ACHN (cell line): Measurements from ENCODE around the gene UGT1A10.
"Not testable (repeated sequence)": the region's sequence is repeated elsewhere in the genome, so short reads cannot be mapped to it uniquely, and the experiment has no call there.

Experiments
- DNase-seq: peaks from one replicate; pipeline ENCODE4 v3.0.0-alpha.2; 2015
- in situ Hi-C: cut with HindIII; loops from 2 replicates; pipeline ENCODE4 v1.10.0; 2017; ENCODE audit warnings: low sequenced_read_pairs, low pct_ligation_motif_present, low pct_unique_long_range_greater_than_20kb

The UGT1A10 gene

DNA sequence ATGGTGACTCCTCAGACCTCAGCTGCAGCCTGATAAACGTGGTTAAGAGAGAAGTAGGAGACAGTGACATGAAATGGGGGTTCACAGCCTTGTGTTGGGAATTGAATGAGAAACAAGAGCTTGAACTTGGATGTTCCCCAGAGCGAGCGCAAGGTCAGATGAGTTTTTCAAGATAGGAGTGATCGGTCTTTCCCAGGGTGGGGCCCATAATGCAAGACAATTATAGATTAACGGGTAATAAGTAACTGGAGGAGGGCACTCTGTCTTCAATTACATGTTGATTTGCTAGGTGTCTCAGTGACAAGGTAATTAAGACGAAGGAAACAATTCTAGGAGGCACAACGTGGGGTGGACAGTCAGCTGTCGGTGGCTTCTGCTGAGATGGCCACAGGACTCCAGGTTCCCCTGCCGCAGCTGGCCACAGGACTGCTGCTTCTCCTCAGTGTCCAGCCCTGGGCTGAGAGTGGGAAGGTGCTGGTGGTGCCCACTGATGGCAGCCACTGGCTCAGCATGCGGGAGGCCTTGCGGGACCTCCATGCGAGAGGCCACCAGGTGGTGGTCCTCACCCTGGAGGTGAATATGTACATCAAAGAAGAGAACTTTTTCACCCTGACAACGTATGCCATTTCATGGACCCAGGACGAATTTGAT lies 76.5 kb downstream of the UGT1A10 start, which contains the start of gene UGT1A5:
TSS of gene UGT1A5 (plus strand) at position 297 of the 651 bp plus-strand sequence. CDS start at position 382, 85 bp downstream.
- in situ Hi-C loops, result no loop called here
- DNase-seq, result no peak

DNA sequence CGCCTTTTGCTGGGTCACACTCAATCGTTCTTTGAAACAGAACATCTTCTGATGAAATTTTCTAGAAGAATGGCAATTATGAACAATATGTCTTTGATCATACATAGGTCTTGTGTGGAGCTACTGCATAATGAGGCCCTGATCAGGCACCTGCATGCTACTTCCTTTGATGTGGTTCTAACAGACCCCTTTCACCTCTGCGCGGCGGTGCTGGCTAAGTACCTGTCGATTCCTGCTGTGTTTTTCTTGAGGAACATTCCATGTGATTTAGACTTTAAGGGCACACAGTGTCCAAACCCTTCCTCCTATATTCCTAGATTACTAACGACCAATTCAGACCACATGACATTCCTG lies 77.0 kb downstream of the UGT1A10 start:
- in situ Hi-C loops, result no loop called here
- DNase-seq, result no peak

DNA sequence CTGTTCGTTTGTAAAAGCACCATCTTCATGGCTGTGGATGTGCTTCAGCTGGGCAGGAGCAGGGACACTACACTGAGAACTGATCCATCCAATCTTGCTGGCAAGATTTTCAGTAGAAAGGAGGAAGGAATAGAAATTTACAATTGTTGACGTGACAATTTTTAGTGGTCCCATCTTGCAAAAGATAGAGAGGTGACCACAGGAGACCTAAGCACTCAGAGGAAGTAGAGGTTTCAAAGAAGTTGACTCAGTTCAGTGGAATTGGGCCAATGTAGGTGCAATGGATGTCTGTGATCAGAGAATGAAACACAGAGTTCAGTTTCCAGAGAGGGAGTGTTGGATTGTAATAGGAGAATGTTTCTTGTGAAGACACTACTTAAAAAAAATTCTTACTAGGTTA lies 77.9 kb downstream of the UGT1A10 start:
- DNase-seq, result no peak
- in situ Hi-C loops, result no loop called here

DNA sequence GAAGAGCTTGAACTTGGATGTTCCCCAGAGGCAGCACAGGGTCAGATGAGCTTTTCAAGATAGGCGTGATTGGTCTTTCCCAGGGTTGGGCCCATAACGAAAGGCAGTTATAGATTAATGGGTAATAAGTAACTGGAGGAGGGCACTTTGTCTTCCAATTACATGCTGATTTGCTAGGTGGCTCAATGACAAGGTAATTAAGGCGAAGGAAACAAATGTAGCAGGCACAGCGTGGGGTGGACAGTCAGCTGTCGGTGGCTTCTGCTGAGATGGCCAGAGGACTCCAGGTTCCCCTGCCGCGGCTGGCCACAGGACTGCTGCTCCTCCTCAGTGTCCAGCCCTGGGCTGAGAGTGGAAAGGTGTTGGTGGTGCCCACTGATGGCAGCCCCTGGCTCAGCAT lies 82.3 kb downstream of the UGT1A10 start, which contains the start of gene UGT1A4:
TSS of gene UGT1A4 (plus strand) at position 185 of the 400 bp plus-strand sequence. CDS start at position 270, 85 bp downstream.
- DNase-seq, result no peak
- in situ Hi-C loops, result no loop called here

DNA sequence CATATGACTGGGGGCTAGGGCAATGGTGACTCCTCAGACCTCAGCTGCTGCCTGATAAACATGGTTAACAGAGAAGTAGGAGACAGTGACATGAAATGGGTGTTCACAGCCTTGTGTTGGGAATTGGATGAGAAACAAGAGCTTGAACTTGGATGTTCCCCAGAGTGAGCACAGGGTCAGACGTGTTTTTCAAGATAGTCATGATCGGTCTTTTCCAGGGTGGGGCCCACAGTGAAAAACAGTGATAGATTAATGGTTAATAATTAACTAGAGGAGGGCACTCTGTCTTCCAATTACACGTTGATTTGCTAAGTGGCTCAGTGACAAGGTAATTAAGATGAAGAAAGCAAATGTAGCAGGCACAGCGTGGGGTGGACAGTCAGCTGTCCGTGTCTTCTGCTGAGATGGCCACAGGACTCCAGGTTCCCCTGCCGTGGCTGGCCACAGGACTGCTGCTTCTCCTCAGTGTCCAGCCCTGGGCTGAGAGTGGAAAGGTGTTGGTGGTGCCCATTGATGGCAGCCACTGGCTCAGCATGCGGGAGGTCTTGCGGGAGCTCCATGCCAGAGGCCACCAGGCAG lies 92.6 kb downstream of the UGT1A10 start, which contains the start of gene UGT1A3:
TSS of gene UGT1A3 (plus strand) at position 320 of the 579 bp plus-strand sequence. CDS start at position 405, 85 bp downstream.
- DNase-seq, result no peak
- in situ Hi-C loops, result no loop called here

DNA sequence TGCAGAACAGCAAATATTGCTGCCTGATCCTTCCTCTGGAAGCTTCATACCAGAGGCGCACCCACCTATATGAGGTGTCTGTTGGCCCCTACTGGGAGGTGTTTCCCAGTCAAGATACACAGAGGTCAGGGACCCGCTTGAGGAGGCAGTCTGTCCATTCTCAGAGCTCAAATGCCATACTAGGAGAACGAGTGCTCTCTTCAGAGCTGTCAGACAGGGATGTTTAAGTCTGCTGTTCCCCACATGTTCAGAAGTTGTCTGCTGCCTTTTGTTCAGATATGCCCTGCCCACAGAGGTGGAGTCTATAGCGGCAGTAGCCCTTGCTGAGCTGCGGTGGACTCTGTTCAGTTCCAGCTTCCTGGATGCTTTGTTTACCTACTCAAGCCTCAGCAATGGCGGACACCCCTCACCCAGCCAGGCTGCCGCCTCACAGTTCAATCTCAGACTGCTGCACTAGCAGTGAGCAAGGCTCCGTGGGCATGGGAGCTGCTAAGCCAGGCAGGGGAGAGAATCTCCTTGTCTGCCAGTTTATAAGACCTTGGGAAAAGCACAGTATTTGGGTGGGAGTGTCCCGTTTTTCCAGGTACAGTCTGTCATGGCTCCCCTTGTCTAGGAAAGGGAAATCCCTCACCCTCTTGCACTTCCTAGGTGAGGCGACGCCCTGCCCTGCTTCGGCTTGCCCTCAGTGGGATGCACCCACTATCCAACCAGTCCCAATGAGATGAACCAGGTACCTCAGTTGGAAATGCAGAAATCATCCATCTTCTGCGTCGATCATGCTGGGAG lies 100.8 kb downstream of the UGT1A10 start:
- in situ Hi-C loops, DNase-seq: not testable (repeated sequence)

DNA sequence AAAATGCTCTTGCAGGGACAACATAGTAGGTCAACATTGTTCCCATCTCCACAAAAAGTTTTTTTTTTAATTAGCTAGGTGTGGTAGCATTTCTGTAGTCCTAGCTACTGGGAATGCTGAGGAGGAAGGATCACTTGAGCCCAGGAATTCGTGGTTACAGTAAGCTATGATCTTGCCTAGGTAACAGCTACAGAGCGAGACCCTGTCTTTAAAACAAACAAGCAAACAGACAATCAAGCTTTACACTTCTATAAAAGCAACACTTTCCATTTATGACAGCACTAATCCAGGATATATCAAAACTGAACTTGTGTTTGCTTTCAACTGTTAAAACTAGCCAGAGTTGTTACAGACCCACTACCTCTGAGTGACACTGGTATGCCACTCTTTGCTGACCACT lies 104.6 kb downstream of the UGT1A10 start:
- DNase-seq, result no peak
- in situ Hi-C loops, result no loop called here

DNA sequence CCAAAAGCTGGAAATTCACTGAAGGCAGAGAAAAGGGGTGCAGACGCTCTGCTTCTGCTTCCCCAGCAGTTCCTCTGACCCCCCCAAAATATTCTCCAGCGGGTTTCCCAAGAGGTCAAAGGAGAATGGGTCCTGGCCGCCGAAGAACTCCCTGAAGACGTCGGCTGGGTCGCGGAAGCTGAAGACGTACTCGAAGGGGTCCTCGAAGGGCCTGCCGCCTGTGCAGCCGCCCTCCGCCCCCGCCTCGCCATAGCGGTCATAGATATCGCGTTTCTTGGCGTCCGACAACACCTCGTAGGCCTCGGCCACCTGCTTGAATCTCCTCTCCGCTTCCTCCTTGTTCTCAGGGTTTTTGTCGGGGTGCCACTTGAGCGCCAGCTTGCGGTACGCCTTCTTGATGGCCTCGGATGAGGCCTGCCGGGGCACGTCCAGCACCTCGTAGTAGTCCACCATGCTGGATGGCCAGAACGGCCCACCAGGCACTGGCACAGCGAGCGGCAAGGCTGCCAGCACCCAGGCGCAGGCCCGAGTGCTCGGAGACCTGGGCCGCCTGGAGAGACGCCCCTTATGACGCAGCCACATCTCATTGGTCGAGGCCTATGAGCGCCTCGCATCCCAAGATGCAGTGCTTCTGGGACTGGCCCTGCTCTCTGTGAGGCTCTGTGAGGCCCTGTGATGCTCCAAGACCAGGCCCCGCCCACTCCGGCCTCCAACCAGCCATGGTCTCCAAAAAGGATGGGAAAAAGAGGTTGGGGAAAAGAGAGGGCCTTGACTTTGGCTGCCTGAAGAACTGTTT lies 107.4 kb downstream of the UGT1A10 start:
- in situ Hi-C loops, result no loop called here
- DNase-seq, result no peak

DNA sequence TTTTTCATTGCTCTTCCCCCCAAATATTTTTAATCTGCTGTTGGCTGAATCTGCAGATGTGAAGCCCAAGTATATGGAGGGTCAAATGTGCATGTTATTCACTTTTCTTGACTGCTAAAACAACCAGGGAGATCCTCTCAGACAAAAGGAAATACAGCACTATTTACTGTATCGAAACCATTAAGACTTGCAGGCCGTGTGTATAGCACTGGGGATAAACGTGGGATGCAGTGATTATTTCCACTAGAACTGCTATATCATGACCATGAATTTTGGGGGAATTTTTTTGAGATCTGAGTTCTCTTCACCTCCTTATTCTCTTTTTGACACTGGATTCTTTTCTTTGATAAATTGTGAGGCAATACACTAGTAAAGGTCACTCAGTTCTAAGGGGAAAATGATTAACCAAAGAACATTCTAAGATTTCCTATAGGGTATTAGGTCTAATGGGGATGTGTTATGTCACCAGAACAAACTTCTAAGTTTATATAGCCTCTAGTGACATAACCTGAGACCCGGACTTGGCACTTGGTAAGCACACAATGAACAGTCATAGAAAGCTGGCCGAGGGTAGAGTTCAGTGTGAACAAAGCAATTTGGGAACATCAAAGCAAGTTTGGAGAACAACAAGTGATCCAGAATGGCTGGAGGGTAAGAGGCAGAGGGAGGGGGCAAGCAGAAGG lies 109.0 kb downstream of the UGT1A10 start:
- DNase-seq, result no peak
- in situ Hi-C loops, result no loop called here

DNA sequence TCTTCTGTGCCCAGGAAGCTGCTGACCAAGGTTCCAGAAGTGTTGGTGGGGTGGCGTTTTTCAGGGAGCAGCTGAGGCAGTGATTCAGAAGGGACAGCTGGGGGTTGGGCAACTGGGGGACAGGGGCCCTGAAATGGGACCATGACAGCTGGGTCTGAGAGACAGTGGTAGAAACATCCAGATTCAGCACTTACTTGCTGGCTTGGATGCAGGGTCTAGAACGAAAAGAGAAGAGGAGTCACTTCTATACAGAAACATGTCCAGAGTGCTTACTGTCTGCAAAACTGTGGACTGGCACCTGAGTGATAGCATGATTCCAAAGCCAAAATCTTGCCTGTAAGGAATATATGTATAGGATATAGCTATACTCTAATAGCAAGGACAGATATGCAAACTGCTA lies 109.6 kb downstream of the UGT1A10 start:
- DNase-seq, in situ Hi-C loops: not testable (repeated sequence)

DNA sequence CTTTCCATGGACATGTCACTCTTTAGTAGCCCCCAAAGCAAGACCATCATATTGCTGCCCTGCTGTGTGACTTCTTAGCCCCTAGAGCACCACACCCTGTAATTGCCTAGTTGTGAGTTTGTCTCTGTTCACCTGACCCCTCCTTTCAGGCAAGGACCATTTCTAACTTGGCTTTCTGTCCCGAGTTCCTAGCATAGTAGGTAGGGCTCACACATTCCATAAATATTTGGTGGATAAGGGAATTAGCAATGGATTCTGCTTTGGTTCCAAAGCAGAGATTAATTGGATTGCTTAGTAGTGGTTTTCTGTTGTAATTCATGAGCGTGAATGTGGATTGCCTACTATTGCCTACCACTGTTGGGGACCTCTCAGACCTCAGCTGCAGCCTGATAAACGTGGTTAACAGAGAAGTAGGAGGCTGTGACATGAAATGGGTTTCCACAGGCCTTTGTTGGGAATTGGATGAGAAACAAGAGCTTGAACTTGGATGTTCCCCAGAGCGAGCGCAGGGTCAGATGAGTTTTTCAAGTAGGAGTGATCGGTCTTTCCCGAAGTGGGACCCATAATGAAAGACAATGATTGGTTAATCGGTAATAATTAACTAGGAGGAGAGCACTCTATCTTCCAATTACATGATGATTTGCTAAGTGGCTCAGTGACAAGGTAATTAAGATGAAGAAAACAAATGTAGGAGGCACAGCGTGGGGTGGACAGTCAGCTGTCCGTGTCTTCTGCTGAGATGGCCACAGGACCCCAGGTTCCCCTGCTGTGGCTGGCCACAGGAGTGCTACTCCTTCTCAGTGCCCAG lies 110.4 kb downstream of the UGT1A10 start:
- no peak for DNase-seq
- in situ Hi-C loops, result no loop called here

DNA sequence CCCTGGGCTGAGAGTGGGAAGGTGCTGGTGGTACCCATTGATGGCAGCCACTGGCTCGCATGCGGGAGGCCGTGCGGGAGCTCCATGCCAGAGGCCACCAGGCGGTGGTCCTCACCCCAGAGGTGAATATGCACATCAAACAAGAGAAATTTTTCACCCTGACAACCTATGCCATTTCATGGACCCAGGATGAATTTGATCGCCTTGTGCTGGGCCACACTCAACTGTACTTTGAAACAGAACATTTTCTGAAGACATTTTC lies 111.0 kb downstream of the UGT1A10 start:
- no peak for DNase-seq
- in situ Hi-C loops, result no loop called here

DNA sequence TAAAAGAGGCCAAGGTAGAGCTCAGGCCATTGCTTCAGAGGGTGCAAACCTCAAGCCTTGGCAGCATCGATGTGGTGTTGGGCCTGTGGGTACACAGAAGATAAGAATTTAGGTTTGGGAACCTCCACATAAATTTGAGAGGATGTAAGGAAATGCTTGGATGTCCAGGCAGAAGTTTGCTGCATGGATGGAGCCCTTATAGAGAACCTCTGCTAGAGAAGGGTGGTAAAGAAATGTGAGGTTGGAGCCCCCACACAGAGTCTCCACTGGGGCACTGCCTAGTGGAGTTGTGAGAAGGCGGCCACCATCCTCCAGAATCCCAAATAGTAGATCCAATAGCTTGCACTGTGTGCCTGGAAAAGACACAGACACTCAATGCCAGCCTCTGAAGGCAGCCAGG lies 114.4 kb downstream of the UGT1A10 start:
- DNase-seq, in situ Hi-C loops: not testable (repeated sequence)

DNA sequence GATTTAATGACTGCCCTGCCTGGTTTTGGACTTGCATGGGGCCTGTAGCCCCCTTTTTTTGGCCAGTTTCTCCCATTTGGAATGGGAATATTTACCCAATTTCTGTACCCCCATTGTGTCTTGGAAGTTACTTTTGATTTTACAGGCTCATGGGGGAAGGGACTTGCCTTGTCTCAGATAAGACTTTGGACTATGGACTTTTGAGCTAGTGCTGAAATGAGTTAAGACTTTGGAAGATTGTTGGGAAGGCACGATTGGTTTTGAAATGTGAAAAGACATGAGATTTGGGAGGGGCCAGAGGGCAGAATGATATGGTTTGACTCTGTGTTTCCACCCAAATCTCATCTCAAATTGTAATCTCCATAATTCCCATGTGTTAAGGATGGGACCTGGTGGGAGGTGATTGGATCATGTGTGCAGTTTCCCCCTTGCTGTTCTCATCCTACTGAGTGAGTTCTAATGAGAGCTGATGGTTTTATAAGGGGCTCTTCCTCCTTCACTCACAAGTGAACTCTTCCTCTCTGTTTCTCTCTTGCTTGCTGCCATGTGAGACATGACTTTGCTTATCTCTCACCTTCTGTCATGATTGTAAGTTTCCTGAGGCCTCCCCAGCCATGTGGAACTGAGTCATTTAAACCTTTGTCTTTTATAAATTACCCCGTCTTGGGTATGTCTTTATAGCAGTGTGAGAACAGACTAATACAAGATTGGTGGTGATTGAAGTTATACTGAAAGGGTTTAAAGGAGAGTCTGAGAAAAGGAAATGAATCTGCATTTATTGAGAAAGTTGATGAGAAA lies 115.2 kb downstream of the UGT1A10 start:
- DNase-seq, in situ Hi-C loops: not testable (repeated sequence)

DNA sequence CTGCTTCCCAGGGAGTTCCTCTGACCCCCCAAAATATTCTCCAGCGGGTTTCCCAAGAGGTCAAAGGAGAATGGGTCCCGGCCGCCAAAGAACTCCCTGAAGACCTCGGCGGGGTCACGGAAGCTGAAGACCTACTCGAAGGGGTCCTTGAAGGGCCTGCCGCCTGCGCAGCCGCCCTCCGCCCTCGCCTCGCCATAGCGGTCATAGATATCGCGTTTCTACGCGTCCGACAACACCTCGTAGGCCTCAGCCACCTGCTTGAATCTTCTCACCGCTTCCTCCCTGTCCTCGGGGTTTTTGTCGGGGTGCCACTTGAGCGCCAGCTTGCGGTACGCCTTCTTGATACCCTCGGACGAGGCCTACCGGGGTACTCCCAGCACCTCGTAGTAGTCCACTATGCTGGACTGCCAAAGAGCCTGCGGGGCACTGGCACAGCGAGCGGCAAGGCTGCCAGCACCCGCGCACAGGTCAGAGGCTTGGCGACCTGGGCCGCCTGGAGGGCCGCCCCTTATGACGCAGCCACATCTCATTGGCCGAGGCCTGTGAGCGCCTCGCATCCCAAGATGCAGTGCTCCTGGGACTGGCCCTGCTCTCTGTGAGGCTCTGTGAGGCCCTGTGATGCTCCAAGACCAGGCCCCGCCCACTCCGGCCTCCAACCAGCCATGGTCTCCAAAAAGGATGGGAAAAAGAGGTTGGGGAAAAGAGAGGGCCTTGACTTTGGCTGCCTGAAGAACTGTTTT lies 118.8 kb downstream of the UGT1A10 start:
- DNase-seq, result no peak
- in situ Hi-C loops, result no loop called here

DNA sequence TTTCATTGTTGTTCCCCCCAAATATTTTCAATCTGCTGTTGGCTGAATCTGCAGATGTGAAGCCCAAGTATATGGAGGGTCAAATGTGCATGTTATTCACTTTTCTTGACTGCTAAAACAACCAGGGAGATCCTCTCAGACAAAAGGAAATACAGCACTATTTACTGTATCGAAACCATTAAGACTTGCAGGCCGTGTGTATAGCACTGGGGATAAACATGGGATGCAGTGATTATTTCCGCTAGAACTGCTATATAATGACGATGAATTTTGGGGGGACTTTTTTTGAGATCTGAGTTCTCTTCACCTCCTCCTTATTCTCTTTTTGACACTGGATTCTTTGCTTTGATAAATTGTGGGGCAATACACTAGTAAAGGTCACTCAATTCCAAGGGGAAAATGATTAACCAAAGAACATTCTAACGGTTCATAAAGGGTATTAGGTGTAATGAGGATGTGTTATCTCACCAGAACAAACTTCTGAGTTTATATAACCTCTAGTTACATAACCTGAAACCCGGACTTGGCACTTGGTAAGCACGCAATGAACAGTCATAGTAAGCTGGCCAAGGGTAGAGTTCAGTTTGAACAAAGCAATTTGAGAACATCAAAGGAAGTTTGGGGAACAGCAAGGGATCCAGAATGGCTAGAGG lies 120.3 kb downstream of the UGT1A10 start:
- in situ Hi-C loops, result no loop called here
- no peak for DNase-seq
